Uterus (tissue), 2 donors: Measurements from ENCODE around the gene SEPTIN6.
A peak's percentile ranks its signal among the peaks of the same experiment; 100 is the strongest.

Experiments used
- POLR2A ChIP-seq, 2 donors: fragments of 450-650 bp; IDR thresholded peaks; one replicate each; pipeline ENCODE4 v1.6.1; 2016; ENCODE audit warnings: antibody characterized with exemption in 2 of 2, mild to moderate bottlenecking in 1 of 2, moderate library complexity in 1 of 2
- TF ChIP-seq, protein P1 (sequence below), 4 experiments: fragments of 200-600 bp in 2 of 4; fragments of 450-650 bp in 2 of 4; sonication (generic) in 2 of 4; IDR thresholded peaks; one replicate each; pipeline ENCODE4 v1.5.1; 2016 to 2019; ENCODE audit warnings: antibody characterized with exemption in 4 of 4, mild to moderate bottlenecking in 2 of 4, moderate library complexity in 1 of 4

DNA sequence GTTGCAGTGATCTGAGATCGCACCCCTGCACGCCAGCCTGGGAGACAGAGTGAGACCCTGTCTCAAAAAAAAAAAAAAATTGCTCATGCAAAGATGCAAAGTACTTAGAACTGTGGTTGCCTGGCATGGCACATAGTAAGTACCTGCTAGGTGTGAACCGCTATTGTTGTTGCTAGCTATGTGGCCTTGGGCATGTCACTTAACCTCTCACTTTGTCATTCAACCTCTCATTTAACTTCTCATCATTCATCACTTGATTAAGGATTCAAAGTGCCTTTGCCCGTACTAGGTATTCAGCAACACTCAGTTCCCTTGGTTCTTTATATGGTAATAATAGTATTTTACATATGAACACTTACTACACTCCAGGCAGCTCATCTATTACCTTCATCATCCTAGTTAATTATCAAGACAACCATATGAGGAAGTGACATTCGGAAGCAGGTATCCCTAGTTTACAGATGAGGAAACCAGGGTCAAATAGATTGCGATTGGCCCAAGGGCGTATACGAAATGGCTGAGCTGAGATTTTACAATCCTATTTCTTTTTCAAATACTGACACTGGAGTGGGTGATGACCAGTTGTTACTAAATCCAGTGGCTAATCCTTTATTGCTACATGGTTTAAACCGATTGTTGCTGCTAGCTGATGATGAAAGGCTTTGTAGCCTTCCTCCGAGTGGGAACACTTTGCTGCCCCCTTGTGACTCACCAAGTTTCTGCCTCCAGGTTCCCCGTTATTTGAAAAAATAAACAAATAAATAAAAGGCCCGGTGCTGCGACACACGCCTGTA is 36.6 kb upstream of the SEPTIN6 start:
- TF ChIP-seq, protein P1, sequence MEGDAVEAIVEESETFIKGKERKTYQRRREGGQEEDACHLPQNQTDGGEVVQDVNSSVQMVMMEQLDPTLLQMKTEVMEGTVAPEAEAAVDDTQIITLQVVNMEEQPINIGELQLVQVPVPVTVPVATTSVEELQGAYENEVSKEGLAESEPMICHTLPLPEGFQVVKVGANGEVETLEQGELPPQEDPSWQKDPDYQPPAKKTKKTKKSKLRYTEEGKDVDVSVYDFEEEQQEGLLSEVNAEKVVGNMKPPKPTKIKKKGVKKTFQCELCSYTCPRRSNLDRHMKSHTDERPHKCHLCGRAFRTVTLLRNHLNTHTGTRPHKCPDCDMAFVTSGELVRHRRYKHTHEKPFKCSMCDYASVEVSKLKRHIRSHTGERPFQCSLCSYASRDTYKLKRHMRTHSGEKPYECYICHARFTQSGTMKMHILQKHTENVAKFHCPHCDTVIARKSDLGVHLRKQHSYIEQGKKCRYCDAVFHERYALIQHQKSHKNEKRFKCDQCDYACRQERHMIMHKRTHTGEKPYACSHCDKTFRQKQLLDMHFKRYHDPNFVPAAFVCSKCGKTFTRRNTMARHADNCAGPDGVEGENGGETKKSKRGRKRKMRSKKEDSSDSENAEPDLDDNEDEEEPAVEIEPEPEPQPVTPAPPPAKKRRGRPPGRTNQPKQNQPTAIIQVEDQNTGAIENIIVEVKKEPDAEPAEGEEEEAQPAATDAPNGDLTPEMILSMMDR (IDR thresholded peaks at IDR 0.05): peak; percentile 37 to 48 (median 40)
- no peak for TF ChIP-seq POLR2A (IDR thresholded peaks at IDR 0.05)
